ENCODE measurements around the gene PITRM1.

Gene PITRM1

DNA sequence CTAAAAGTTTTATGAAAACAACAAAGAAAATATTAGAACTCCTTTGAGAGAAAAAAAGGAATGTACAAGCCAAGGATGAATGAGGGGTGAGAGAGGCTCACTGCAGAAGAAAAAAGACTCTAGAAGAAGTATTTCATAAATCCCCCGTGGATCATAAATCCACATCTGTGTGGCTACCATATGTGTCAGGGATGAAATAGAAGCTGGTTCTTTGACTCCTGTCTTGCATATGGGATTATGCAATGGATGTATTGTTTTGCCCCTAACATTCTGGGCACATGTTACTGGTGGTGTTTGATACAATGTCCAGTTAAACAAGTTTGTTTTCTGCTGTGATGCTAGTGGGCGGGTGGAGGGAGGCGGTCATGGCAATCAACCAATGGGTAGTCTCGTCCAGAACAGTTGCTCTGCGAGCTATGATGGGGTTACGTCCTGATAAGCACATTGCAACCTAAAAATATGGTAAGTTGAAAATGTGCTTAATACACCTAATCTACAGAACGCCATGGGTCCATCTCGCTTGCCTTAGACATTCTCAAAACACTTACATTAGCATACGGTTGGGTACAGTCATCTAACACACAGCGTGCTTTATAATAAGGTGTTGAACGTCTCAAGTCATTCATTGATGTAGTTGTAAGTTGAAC, 34.1 kb upstream of the PITRM1 start:
- TF ChIP-seq, protein P1, sequence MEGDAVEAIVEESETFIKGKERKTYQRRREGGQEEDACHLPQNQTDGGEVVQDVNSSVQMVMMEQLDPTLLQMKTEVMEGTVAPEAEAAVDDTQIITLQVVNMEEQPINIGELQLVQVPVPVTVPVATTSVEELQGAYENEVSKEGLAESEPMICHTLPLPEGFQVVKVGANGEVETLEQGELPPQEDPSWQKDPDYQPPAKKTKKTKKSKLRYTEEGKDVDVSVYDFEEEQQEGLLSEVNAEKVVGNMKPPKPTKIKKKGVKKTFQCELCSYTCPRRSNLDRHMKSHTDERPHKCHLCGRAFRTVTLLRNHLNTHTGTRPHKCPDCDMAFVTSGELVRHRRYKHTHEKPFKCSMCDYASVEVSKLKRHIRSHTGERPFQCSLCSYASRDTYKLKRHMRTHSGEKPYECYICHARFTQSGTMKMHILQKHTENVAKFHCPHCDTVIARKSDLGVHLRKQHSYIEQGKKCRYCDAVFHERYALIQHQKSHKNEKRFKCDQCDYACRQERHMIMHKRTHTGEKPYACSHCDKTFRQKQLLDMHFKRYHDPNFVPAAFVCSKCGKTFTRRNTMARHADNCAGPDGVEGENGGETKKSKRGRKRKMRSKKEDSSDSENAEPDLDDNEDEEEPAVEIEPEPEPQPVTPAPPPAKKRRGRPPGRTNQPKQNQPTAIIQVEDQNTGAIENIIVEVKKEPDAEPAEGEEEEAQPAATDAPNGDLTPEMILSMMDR (IDR thresholded peaks at IDR 0.05; ENCODE audit: borderline replicate concordance, control extremely low read depth, extremely low read depth, insufficient read depth, missing control alignments) = no peak
- DNase-seq (ENCODE audit: low spot score) = no peak
- in situ Hi-C loops (cut with MboI; ENCODE audit: low sequenced_read_pairs, unreplicated experiment) = no loop called here

DNA sequence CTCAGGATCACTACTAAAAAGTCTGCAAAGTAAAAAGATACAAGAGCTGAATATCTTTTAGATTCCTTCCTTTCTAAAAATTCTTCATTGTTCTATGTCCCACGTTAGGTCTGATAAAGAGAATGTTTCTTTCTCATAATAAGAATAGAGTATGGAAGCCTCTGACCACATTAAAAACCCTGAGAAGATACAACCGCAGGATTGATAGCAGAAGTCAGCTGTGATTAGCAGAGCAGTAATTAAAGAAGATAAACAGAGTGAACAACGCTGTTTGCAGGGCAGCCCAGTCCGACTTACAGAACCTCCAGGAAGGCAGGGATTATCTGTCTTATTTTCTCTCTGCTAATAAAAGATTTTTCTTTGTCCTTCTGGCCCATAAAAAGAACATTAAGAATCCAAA, 31.4 kb upstream of the PITRM1 start:
- in situ Hi-C loops (cut with MboI; ENCODE audit: low sequenced_read_pairs, unreplicated experiment) = no loop called here
- DNase-seq (ENCODE audit: low spot score) = no peak
- TF ChIP-seq, protein P1 (IDR thresholded peaks at IDR 0.05; ENCODE audit: borderline replicate concordance, control extremely low read depth, extremely low read depth, insufficient read depth, missing control alignments) = no peak

DNA sequence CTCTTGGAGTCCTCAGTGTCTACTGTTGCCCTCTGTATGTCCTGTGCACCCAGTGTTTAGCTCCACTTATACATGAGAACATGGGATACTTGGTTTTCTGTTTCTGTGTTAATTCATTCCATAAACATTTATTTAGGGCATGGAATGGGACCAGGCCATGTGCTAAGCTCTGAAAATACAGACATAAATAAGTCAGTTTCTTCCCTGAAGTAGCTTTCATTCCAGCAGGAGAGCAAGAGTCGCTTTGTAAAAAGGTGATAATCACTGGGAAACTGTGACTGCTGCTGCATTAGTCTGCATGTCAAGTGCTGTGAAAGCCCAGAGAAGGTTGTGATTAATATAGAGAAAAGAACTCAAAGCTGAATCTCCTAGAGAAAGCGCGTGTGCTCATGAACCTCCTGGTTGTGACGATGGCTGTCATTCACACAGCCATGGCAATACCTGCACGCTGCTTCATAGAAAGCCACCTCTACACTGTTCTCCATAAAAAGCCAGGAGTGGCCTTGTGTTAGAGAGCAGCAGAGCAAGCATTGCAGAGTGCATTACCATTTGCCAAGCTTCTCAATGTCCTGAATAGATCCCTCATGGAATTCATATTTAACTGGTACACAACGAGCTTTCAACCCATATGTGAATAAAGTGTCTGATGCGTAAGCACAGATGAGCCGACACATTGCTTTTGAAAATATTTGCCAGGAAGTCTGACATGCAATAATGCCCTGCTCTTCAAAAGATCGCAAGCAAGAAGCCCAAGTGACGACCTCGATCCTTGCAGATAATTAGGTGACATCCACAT, 30.6 kb upstream of the PITRM1 start:
- in situ Hi-C loops (cut with MboI; ENCODE audit: low sequenced_read_pairs, unreplicated experiment) = no loop called here
- TF ChIP-seq, protein P1 (IDR thresholded peaks at IDR 0.05; ENCODE audit: borderline replicate concordance, control extremely low read depth, extremely low read depth, insufficient read depth, missing control alignments) = no peak

DNA sequence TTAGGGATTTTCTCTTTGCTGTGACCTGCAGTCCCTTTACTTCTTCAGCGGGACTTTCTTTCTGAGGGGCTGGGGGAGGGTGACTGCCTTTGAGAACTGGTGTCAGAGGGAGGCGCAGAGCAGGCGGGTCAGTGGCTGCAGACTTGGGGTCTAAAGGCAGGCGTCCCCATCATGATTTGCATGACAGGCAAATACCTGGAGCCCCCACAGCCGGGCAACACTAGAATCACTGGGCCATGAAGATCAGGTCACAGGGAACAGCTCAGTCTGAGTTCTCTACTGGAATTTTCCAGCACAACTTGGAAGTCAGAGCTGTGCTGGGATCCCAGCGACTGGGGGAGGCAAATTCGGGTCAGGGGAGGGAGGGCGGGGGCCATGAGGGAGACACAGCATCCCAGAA, 29.2 kb upstream of the PITRM1 start:
- TF ChIP-seq, protein P1 (IDR thresholded peaks at IDR 0.05; ENCODE audit: borderline replicate concordance, control extremely low read depth, extremely low read depth, insufficient read depth, missing control alignments) = no peak
- DNase-seq (ENCODE audit: low spot score) = no peak
- in situ Hi-C loops (cut with MboI; ENCODE audit: low sequenced_read_pairs, unreplicated experiment) = no loop called here

More for the DNA sequence above, 30.6 kb upstream of the PITRM1 start:
- no peak for DNase-seq (ENCODE audit: low spot score)

DNA sequence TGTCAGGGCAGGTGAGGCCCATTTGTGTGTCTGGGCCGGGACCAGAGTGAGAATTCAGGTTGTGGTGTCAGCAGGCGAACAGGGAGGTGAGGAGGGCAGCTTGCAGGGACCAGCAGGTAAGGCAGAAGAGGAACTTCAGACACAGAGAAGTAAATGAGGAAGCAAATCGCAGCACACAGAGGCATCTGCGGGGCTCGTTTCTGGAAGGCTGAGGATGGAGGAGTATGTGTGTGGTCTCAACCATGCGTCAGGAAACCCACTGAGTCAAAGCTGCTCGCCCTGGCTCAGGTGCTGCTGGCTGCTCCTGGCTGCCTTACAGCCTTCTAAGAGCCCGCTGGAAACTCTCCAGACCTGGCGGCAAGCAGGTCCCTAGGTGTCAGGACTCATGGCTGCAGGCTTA, 26.9 kb upstream of the PITRM1 start:
- no peak for DNase-seq (ENCODE audit: low spot score)
- in situ Hi-C loops (cut with MboI; ENCODE audit: low sequenced_read_pairs, unreplicated experiment) = no loop called here
- TF ChIP-seq, protein P1 (IDR thresholded peaks at IDR 0.05; ENCODE audit: borderline replicate concordance, control extremely low read depth, extremely low read depth, insufficient read depth, missing control alignments) = no peak

DNA sequence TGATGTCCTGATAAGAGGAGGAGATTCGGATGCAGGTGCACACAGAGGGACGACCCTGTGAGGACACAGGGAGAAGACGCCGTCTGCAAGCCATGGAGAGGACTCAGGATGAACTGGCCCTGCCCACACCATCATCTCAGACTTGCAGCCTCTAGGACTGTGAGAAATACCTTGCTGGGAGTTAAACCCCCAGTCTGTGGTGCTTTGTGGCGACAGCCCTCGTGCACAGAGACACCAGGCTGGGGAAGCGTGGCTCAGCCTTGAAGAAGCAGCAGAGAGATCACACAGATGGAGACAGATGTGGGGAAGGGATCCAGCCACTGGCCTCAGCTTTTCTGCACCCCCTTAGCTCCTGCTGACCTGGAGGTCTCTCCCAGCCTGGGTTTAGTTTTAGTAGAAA, 26.3 kb upstream of the PITRM1 start:
- in situ Hi-C loops (cut with MboI; ENCODE audit: low sequenced_read_pairs, unreplicated experiment) = no loop called here
- no peak for DNase-seq (ENCODE audit: low spot score)
- TF ChIP-seq, protein P1 (IDR thresholded peaks at IDR 0.05; ENCODE audit: borderline replicate concordance, control extremely low read depth, extremely low read depth, insufficient read depth, missing control alignments) = no peak

All from GM13976 (cell line).